Suprapubic skin (tissue), 4 donors: ENCODE data around the gene METTL9. TPM values are rescaled to one million over a fixed set of nuclear protein-coding genes. Genes with fewer than 3 reads are reported as not detected.

ENCODE experiments used
- DNase-seq, 2 donors: peaks; one replicate each; pipeline ENCODE4 v3.0.0-alpha.2; 2019; ENCODE audit warnings: low spot score in 2 of 2
- H3K27ac ChIP-seq: fragments of 200-600 bp; sonication (generic); one replicate; pipeline ENCODE4 v1.5.1; 2019
- H3K27me3 ChIP-seq: fragments of 200-600 bp; sonication (generic); one replicate; pipeline ENCODE4 v1.5.1; 2019
- H3K36me3 ChIP-seq: fragments of 200-600 bp; sonication (generic); one replicate; pipeline ENCODE4 v1.5.1; 2019
- H3K4me1 ChIP-seq: fragments of 200-600 bp; sonication (generic); one replicate; pipeline ENCODE4 v1.5.1; 2019
- H3K4me3 ChIP-seq: fragments of 200-600 bp; sonication (generic); one replicate; pipeline ENCODE4 v1.5.1; 2019; ENCODE audit warnings: mild to moderate bottlenecking
- H3K9me3 ChIP-seq: fragments of 200-600 bp; sonication (generic); one replicate; pipeline ENCODE4 v1.5.1; 2019
- EP300 ChIP-seq: sonication (generic); formaldehyde crosslinking; IDR thresholded peaks from one replicate; pipeline ENCODE4 v1.6.1; 2017; ENCODE audit warnings: antibody characterized with exemption
- POLR2A ChIP-seq, 2 donors: fragments of 450-650 bp; IDR thresholded peaks; one replicate each; pipeline ENCODE4 v1.6.1; 2017; ENCODE audit warnings: antibody characterized with exemption in 2 of 2, mild to moderate bottlenecking in 2 of 2, moderate library complexity in 2 of 2
- POLR2AphosphoS5 ChIP-seq, 3 donors: sonication (generic); formaldehyde crosslinking; IDR thresholded peaks; one replicate each; pipeline ENCODE4 v1.6.1; 2017; ENCODE audit warnings: antibody characterized with exemption in 3 of 3
- WGBS: methylation state at CpG from one replicate; pipeline ENCODE4 v1.1.5; 2018; 5-methylcytosine and 5-hydroxymethylcytosine counted together
- total RNA-seq, 4 donors: library from RNA; depleted of rRNA; stranded (reverse); fragments of >200 nt; gene quantifications; one replicate each; pipeline ENCODE4 v1.1.0, GENCODE V29; 2016
- TF ChIP-seq, protein P1 (sequence below), 2 donors: fragments of 200-600 bp in 1 of 2; fragments of 450-650 bp in 1 of 2; sonication (generic) in 1 of 2; IDR thresholded peaks; one replicate each; pipeline ENCODE4 v1.5.1; 2016 to 2019; ENCODE audit warnings: antibody characterized with exemption in 2 of 2, mild to moderate bottlenecking in 1 of 2, moderate library complexity in 1 of 2

The METTL9 gene
- total RNA-seq, 4 donors from 2014 or later: 76.3 to 105 (median 85.7) TPM

- WGBS: 55% methylated on average over 2 of the region's 2 CpGs
- DNase-seq: no peak
- Histone ChIP-seq H3K36me3 (no peaks in the 10 kb centered on the region), H3K4me3 (no peak overlapping the region), H3K9me3 (no peaks in the 10 kb centered on the region), H3K27me3 (no peaks in the 10 kb centered on the region), H3K27ac (no peak overlapping the region), H3K4me1 (peaks cover 6% of the 10 kb centered on the region)
- TF ChIP-seq, protein P1, sequence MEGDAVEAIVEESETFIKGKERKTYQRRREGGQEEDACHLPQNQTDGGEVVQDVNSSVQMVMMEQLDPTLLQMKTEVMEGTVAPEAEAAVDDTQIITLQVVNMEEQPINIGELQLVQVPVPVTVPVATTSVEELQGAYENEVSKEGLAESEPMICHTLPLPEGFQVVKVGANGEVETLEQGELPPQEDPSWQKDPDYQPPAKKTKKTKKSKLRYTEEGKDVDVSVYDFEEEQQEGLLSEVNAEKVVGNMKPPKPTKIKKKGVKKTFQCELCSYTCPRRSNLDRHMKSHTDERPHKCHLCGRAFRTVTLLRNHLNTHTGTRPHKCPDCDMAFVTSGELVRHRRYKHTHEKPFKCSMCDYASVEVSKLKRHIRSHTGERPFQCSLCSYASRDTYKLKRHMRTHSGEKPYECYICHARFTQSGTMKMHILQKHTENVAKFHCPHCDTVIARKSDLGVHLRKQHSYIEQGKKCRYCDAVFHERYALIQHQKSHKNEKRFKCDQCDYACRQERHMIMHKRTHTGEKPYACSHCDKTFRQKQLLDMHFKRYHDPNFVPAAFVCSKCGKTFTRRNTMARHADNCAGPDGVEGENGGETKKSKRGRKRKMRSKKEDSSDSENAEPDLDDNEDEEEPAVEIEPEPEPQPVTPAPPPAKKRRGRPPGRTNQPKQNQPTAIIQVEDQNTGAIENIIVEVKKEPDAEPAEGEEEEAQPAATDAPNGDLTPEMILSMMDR (IDR thresholded peaks at IDR 0.05): no peak
- TF ChIP-seq POLR2AphosphoS5 (IDR thresholded peaks at IDR 0.05) (no peak), POLR2A (IDR thresholded peaks at IDR 0.05) (no peak), EP300 (no peak)
Observed at GRCh38 chr16:21590796-21591195, 8.6 kb upstream of the METTL9 start.

- no peak overlapping the region for H3K27ac ChIP-seq
Observed at GRCh38 chr16:21592191-21592590, 7.2 kb upstream of the METTL9 start.

GRCh38 chr16:21593530-21594289, 5.7 kb upstream of the METTL9 start:
- H3K27ac ChIP-seq: no peak overlapping the region
- no peaks in the 10 kb centered on the region for H3K36me3 ChIP-seq
- H3K4me3 ChIP-seq: no peak overlapping the region
- DNase-seq: no peak
- TF ChIP-seq, protein P1 (IDR thresholded peaks at IDR 0.05): no peak
- TF ChIP-seq EP300 (no peak), POLR2AphosphoS5 (IDR thresholded peaks at IDR 0.05) (no peak), POLR2A (IDR thresholded peaks at IDR 0.05) (no peak)
- WGBS: 69% methylated on average over 7 of the region's 7 CpGs
- no peaks in the 10 kb centered on the region for H3K9me3 ChIP-seq
- peaks cover 11% of the 10 kb centered on the region for H3K4me1 ChIP-seq
- no peaks in the 10 kb centered on the region for H3K27me3 ChIP-seq

More at GRCh38 chr16:21592191-21592590, 7.2 kb upstream of the METTL9 start:
- WGBS: 87% methylated on average over 9 of the region's 9 CpGs
- no peaks in the 10 kb centered on the region for H3K36me3 ChIP-seq
- H3K4me3 ChIP-seq: no peak overlapping the region
- DNase-seq: no peak
- no peak for TF ChIP-seq EP300
- TF ChIP-seq, protein P1 (IDR thresholded peaks at IDR 0.05): no peak
- TF ChIP-seq POLR2AphosphoS5 (IDR thresholded peaks at IDR 0.05): no peak
- TF ChIP-seq POLR2A (IDR thresholded peaks at IDR 0.05): no peak
- no peaks in the 10 kb centered on the region for H3K27me3 ChIP-seq
- peaks cover 6% of the 10 kb centered on the region for H3K4me1 ChIP-seq
- H3K9me3 ChIP-seq: no peaks in the 10 kb centered on the region

DNA sequence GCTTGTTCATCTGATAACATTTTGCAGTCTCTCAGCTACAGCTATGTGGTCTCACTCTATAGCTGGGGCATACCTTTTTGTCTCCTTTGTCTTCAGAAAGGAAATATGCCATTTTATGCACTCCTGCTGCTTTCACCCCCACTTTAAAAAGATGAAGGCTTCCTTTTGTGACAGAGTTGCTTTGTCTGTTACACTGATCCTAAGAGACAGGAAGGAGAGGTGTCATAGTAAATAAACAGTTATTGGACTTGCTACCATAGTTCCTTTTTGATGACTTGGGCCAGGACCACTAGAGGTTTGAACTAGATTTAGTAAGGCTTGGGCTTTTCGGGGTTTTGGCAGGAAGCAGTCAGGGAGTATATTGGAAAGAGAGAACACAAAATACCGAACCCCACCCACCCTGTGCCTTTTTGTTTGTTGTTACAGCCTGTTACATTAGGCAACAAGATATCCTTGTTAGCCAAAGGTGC, 1.8 kb upstream of the METTL9 start:
- Histone ChIP-seq H3K4me3 (no peak overlapping the region), H3K27ac (no peak overlapping the region), H3K27me3 (no peaks in the 10 kb centered on the region), H3K36me3 (no peaks in the 10 kb centered on the region), H3K4me1 (peaks cover 30% of the 10 kb centered on the region), H3K9me3 (no peaks in the 10 kb centered on the region)
- TF ChIP-seq POLR2A (IDR thresholded peaks at IDR 0.05): no peak
- TF ChIP-seq, protein P1 (IDR thresholded peaks at IDR 0.05): no peak
- no peak for TF ChIP-seq EP300
- TF ChIP-seq POLR2AphosphoS5 (IDR thresholded peaks at IDR 0.05): no peak
- 71% methylated on average over 2 of the region's 2 CpGs for WGBS
- no peak for DNase-seq

DNA sequence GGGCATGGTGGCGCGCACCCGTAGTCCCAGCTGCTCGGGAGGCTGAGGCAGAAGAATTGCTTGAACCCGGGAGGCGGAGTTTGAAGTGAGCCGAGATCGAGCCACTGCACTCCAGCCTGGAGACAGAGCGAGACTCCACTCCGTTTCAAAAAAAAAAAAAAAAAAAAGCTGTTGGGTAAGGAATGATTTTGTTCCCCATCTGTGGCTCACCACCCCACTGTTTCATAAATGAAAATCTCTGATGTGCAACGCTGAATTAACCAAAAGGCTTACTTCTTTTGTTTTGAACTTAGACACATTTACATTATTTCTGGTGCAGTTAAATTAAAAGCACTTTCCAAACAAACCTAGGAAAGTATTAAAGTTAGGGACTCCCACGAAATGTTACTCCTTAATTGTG, 1.2 kb upstream of the METTL9 start:
- H3K9me3 ChIP-seq: no peaks in the 10 kb centered on the region
- peaks cover 34% of the 10 kb centered on the region for H3K4me1 ChIP-seq
- H3K27ac ChIP-seq: peak overlapping the region; percentile 99
- no peaks in the 10 kb centered on the region for H3K27me3 ChIP-seq
- H3K36me3 ChIP-seq: no peaks in the 10 kb centered on the region
- peak overlapping the region; percentile 100 for H3K4me3 ChIP-seq
- DNase-seq: no peak
- TF ChIP-seq POLR2AphosphoS5 (IDR thresholded peaks at IDR 0.05) (no peak), EP300 (no peak), POLR2A (IDR thresholded peaks at IDR 0.05) (no peak)
- TF ChIP-seq, protein P1 (IDR thresholded peaks at IDR 0.05): no peak
- 89% methylated on average over 12 of the region's 12 CpGs for WGBS
